Activated CD4-positive, alpha-beta T cell treated with anti-CD3 and anti-CD28 coated beads, Interleukin-2, amount 50 U/mL, for 16 hours (primary cell): ENCODE results near the gene NCKAP5.

Source experiments
- DNase-seq: peaks from one replicate; pipeline ENCODE4 v3.0.0-alpha.2; 2020

The NCKAP5 gene

GRCh38 chr2:132645722-132646539, 922.3 kb downstream of the NCKAP5 start:
- no peak for DNase-seq

GRCh38 chr2:132645176-132645575, 923.1 kb downstream of the NCKAP5 start:
- no peak for DNase-seq

- no peak for DNase-seq
Observed at GRCh38 chr2:132642415-132642814, 925.8 kb downstream of the NCKAP5 start.

GRCh38 chr2:132641819-132642218, 926.4 kb downstream of the NCKAP5 start:
- no peak for DNase-seq

- DNase-seq: no peak
Observed at GRCh38 chr2:132640116-132640515, 928.1 kb downstream of the NCKAP5 start.

- no peak for DNase-seq
Observed at GRCh38 chr2:132638313-132639040, 929.8 kb downstream of the NCKAP5 start.

GRCh38 chr2:132636346-132636745, 931.9 kb downstream of the NCKAP5 start:
- no peak for DNase-seq

- DNase-seq: no peak
Observed at GRCh38 chr2:132633635-132634034, 934.6 kb downstream of the NCKAP5 start.

GRCh38 chr2:132632000-132632649, 936.1 kb downstream of the NCKAP5 start:
- DNase-seq: no peak

- no peak for DNase-seq
Observed at GRCh38 chr2:132627536-132627935, 940.7 kb downstream of the NCKAP5 start.

- no peak for DNase-seq
Observed at GRCh38 chr2:132623096-132623839, 945.0 kb downstream of the NCKAP5 start.
